ENCODE data around the gene NMT1. TPM values are rescaled to one million over a fixed set of nuclear protein-coding genes. Genes with fewer than 3 reads are reported as not detected.

NMT1 gene
- total and polyA plus RNA-seq, 7 experiments from 2014 or later = 37.5 to 136 (median 84.2) TPM

- Mint-ChIP-seq H3K36me3 (no peaks in the 10 kb centered on the region), H3K27me3 (peaks cover 0 to 15% (median 6%) of the 10 kb centered on the region in 5 donors), H3K4me1 (peaks cover 0 to 2% (median 0%) of the 10 kb centered on the region in 7 donors), H3K27ac (peak overlapping the region in 1 of 9 donors; percentile 36), H3K4me3 (no peak overlapping the region), H3K9me3 (no peaks in the 10 kb centered on the region)
- H3K27me3 ChIP-seq (ENCODE audit: control insufficient read depth in 2 of 2, insufficient read depth in 2 of 2, low read length in 2 of 2) = no peaks in the 10 kb centered on the region
- no peaks in the 10 kb centered on the region for H3K9me3 ChIP-seq (ENCODE audit: control insufficient read depth in 2 of 3, low read length in 3 of 3)
- no peaks in the 10 kb centered on the region for H3K36me3 ChIP-seq (ENCODE audit: control insufficient read depth in 2 of 3, insufficient read depth in 3 of 3, low read length in 3 of 3)
- no peak overlapping the region for H3K27ac ChIP-seq (ENCODE audit: low read depth, low read length)
- no peak overlapping the region for H3K4me3 ChIP-seq (ENCODE audit: low read length)
- POLR2A ChIA-PET = no interaction called here
- CTCF ChIA-PET = interaction anchor here (0.6 to 1.1 kb wide), 3 partner anchors 19 to 132 kb away, joined by 3 read pairs; no protein-coding TSS in a partner anchor
- no peaks in the 10 kb centered on the region for H3K4me1 ChIP-seq (ENCODE audit: control insufficient read depth in 2 of 2, insufficient read depth in 2 of 2, low read length in 2 of 2)
- DNase-seq = no peak
- intact Hi-C loops (cut with micrococcal nuclease) = no loop called here
- no peak for ATAC-seq
Measured at GRCh38 chr17:45118691-45119090, 57.6 kb downstream of the NMT1 start.

GRCh38 chr17:45119964-45120363 lies 58.8 kb downstream of the NMT1 start:
- Histone ChIP-seq H3K27me3 (ENCODE audit: control insufficient read depth in 2 of 2, insufficient read depth in 2 of 2, low read length in 2 of 2) (no peaks in the 10 kb centered on the region), H3K36me3 (ENCODE audit: control insufficient read depth in 2 of 3, insufficient read depth in 3 of 3, low read length in 3 of 3) (no peaks in the 10 kb centered on the region), H3K4me3 (ENCODE audit: low read length) (no peak overlapping the region), H3K4me1 (ENCODE audit: control insufficient read depth in 2 of 2, insufficient read depth in 2 of 2, low read length in 2 of 2) (no peaks in the 10 kb centered on the region), H3K9me3 (ENCODE audit: control insufficient read depth in 2 of 3, low read length in 3 of 3) (no peaks in the 10 kb centered on the region), H3K27ac (ENCODE audit: low read depth, low read length) (no peak overlapping the region)
- ATAC-seq = no peak
- Mint-ChIP-seq H3K27me3 (peaks cover 0 to 15% (median 6%) of the 10 kb centered on the region in 5 donors), H3K4me3 (no peak overlapping the region), H3K9me3 (no peaks in the 10 kb centered on the region), H3K36me3 (no peaks in the 10 kb centered on the region), H3K4me1 (peaks cover 0 to 2% (median 0%) of the 10 kb centered on the region in 7 donors), H3K27ac (no peak overlapping the region)
- CTCF ChIA-PET = no interaction called here
- POLR2A ChIA-PET = interaction anchor here (0.5 kb wide), 1 partner anchor 67 kb away, joined by 3 read pairs; no protein-coding TSS in a partner anchor
- no peak for DNase-seq
- intact Hi-C loops (cut with micrococcal nuclease) = no loop called here

GRCh38 chr17:45120558-45120957 lies 59.4 kb downstream of the NMT1 start:
- Histone ChIP-seq H3K27ac (ENCODE audit: low read depth, low read length) (no peak overlapping the region), H3K9me3 (ENCODE audit: control insufficient read depth in 2 of 3, low read length in 3 of 3) (no peaks in the 10 kb centered on the region), H3K4me3 (ENCODE audit: low read length) (no peak overlapping the region), H3K4me1 (ENCODE audit: control insufficient read depth in 2 of 2, insufficient read depth in 2 of 2, low read length in 2 of 2) (no peaks in the 10 kb centered on the region), H3K36me3 (ENCODE audit: control insufficient read depth in 2 of 3, insufficient read depth in 3 of 3, low read length in 3 of 3) (no peaks in the 10 kb centered on the region), H3K27me3 (ENCODE audit: control insufficient read depth in 2 of 2, insufficient read depth in 2 of 2, low read length in 2 of 2) (no peaks in the 10 kb centered on the region)
- Mint-ChIP-seq H3K4me3 (no peak overlapping the region), H3K36me3 (no peaks in the 10 kb centered on the region), H3K27ac (no peak overlapping the region), H3K4me1 (peaks cover 0 to 2% (median 0%) of the 10 kb centered on the region in 7 donors), H3K27me3 (peaks cover 0 to 15% (median 6%) of the 10 kb centered on the region in 5 donors), H3K9me3 (no peaks in the 10 kb centered on the region)
- ATAC-seq (no peak), DNase-seq (no peak)
- ChIA-PET POLR2A (no interaction called here), CTCF (no interaction called here)
- intact Hi-C loops (cut with micrococcal nuclease) = no loop called here

GRCh38 chr17:45121055-45121454 lies 59.9 kb downstream of the NMT1 start:
- ATAC-seq = no peak
- Histone ChIP-seq H3K36me3 (ENCODE audit: control insufficient read depth in 2 of 3, insufficient read depth in 3 of 3, low read length in 3 of 3) (no peaks in the 10 kb centered on the region), H3K27ac (ENCODE audit: low read depth, low read length) (no peak overlapping the region), H3K4me3 (ENCODE audit: low read length) (no peak overlapping the region), H3K27me3 (ENCODE audit: control insufficient read depth in 2 of 2, insufficient read depth in 2 of 2, low read length in 2 of 2) (no peaks in the 10 kb centered on the region), H3K4me1 (ENCODE audit: control insufficient read depth in 2 of 2, insufficient read depth in 2 of 2, low read length in 2 of 2) (no peaks in the 10 kb centered on the region), H3K9me3 (ENCODE audit: control insufficient read depth in 2 of 3, low read length in 3 of 3) (no peaks in the 10 kb centered on the region)
- Mint-ChIP-seq H3K27me3 (peaks cover 0 to 15% (median 6%) of the 10 kb centered on the region in 5 donors), H3K36me3 (no peaks in the 10 kb centered on the region), H3K27ac (no peak overlapping the region), H3K9me3 (no peaks in the 10 kb centered on the region), H3K4me3 (no peak overlapping the region), H3K4me1 (peaks cover 0 to 2% (median 0%) of the 10 kb centered on the region in 7 donors)
- intact Hi-C loops (cut with micrococcal nuclease) = no loop called here
- DNase-seq = no peak
- ChIA-PET CTCF (no interaction called here), POLR2A (no interaction called here)

- H3K36me3 Mint-ChIP-seq = no peaks in the 10 kb centered on the region
- no peaks in the 10 kb centered on the region for H3K27me3 ChIP-seq (ENCODE audit: control insufficient read depth in 2 of 2, insufficient read depth in 2 of 2, low read length in 2 of 2)
- intact Hi-C loops (cut with micrococcal nuclease) = no loop called here
- DNase-seq (no peak), ATAC-seq (no peak)
- no peak overlapping the region for H3K4me3 Mint-ChIP-seq
- POLR2A ChIA-PET = interaction anchor here (0.7 to 1.1 kb wide), 2 partner anchors 23 to 27 kb away, joined by 3 to 4 read pairs; no protein-coding TSS in a partner anchor
- no peak overlapping the region for H3K27ac ChIP-seq (ENCODE audit: low read depth, low read length)
- no peaks in the 10 kb centered on the region for H3K9me3 ChIP-seq (ENCODE audit: control insufficient read depth in 2 of 3, low read length in 3 of 3)
- H3K27ac Mint-ChIP-seq = no peak overlapping the region
- H3K4me3 ChIP-seq (ENCODE audit: low read length) = no peak overlapping the region
- H3K27me3 Mint-ChIP-seq = peaks cover 0 to 15% (median 6%) of the 10 kb centered on the region in 5 donors
- H3K36me3 ChIP-seq (ENCODE audit: control insufficient read depth in 2 of 3, insufficient read depth in 3 of 3, low read length in 3 of 3) = no peaks in the 10 kb centered on the region
- peaks cover 0 to 2% (median 0%) of the 10 kb centered on the region in 7 donors for H3K4me1 Mint-ChIP-seq
- CTCF ChIA-PET = interaction anchor here (0.7 kb wide), 1 partner anchor 12 kb away, joined by 3 read pairs; the partner anchor contains the start of gene ACBD4
- H3K4me1 ChIP-seq (ENCODE audit: control insufficient read depth in 2 of 2, insufficient read depth in 2 of 2, low read length in 2 of 2) = no peaks in the 10 kb centered on the region
- no peaks in the 10 kb centered on the region for H3K9me3 Mint-ChIP-seq
Measured at GRCh38 chr17:45123076-45123770, 62.1 kb downstream of the NMT1 start.

DNA sequence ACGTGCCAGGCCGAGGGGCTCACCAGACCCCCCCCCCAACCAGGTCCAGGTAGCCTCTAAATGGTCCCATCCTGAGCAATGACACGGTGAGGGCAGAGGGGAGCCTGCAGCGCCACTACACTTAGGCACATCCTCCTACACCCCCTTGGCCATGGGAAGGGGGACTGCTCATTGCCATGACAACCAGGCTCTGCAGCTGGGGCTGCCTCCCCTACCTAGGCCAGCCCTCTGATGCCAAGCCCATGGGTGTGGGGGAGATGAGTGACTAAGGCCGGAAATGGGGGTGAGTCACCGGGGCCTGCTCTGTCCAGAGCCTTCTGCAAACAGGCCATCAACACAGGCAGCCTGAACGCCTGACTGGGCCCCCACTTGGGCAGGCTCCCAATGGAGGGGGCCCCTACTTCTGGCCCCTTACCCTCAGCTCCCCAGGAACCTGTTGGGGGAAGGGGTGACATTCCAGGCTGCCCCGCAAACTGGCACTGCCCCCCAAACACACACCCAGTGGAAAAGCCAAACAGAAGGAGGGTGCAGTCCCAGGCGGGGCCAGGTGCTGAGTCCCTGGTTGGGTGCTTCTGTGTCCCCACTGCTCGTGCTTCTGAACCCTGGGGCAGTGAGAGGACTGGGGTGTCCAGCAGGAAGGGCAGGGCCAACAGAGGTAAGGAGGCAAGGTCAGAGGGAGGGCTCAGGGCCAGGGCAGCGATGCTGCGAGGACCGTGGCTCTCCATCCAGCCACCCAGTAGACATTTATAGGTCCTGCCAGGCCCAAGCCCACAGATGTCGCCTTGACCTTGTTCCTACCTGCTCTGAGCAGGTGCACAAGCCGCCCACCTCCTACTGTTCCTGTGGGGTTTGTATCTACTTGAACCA lies 63.0 kb downstream of the NMT1 start:
- no peaks in the 10 kb centered on the region for H3K4me1 ChIP-seq (ENCODE audit: control insufficient read depth in 2 of 2, insufficient read depth in 2 of 2, low read length in 2 of 2)
- Mint-ChIP-seq H3K4me1 (peaks cover 0 to 2% (median 0%) of the 10 kb centered on the region in 7 donors), H3K36me3 (no peaks in the 10 kb centered on the region), H3K4me3 (no peak overlapping the region), H3K27me3 (peaks cover 0 to 15% (median 6%) of the 10 kb centered on the region in 5 donors), H3K27ac (no peak overlapping the region), H3K9me3 (no peaks in the 10 kb centered on the region)
- H3K9me3 ChIP-seq (ENCODE audit: control insufficient read depth in 2 of 3, low read length in 3 of 3) = no peaks in the 10 kb centered on the region
- ATAC-seq = peak; percentile 88
- no peaks in the 10 kb centered on the region for H3K27me3 ChIP-seq (ENCODE audit: control insufficient read depth in 2 of 2, insufficient read depth in 2 of 2, low read length in 2 of 2)
- no peak overlapping the region for H3K27ac ChIP-seq (ENCODE audit: low read depth, low read length)
- no peaks in the 10 kb centered on the region for H3K36me3 ChIP-seq (ENCODE audit: control insufficient read depth in 2 of 3, insufficient read depth in 3 of 3, low read length in 3 of 3)
- ChIA-PET CTCF (interaction anchor here (0.6 kb wide), 1 partner anchor 9 kb away, joined by 6 read pairs; no protein-coding TSS in a partner anchor), POLR2A (interaction anchor here (1.1 kb wide), 1 partner anchor 26 kb away, joined by 3 read pairs; no protein-coding TSS in a partner anchor)
- no peak for DNase-seq
- intact Hi-C loops (cut with micrococcal nuclease) = no loop called here
- no peak overlapping the region for H3K4me3 ChIP-seq (ENCODE audit: low read length)

Data from naive thymus-derived CD4-positive, alpha-beta T cell (primary cell).